OCI-LY7 (cell line): Measurements from ENCODE around the gene CPNE7. TPM values are rescaled to one million over a fixed set of nuclear protein-coding genes. Genes with fewer than 3 reads are reported as not detected.

Experiments
- BruUV-seq: library from RNA; stranded (reverse); fragments of 400-500 nt; replicated peaks from 2 replicates; lab custom pipeline; 2021; lab: Mats Ljungman, UMichigan
- CTCF ChIA-PET: fragments of 300-600 bp; sonication (Branson Sonifier 250); formaldehyde crosslinking; loops from one replicate; lab custom pipeline; 2022; ENCODE audit warnings: antibody characterized with exemption; ENCODE audit not compliant: unreplicated experiment; lab: Charles Lee
- POLR2A ChIA-PET: fragments of 300-600 bp; sonication (Branson Sonifier 250); formaldehyde crosslinking; loops from one replicate; lab custom pipeline; 2022; ENCODE audit warnings: antibody characterized with exemption; lab: Charles Lee
- DNase-seq: peaks from one replicate; pipeline ENCODE4 v3.0.0-alpha.2; 2015; ENCODE audit warnings: low spot score
- H2AFZ ChIP-seq: fragments of 200-600 bp; sonication (generic), shearing (Covaris generic); 2 replicates; pipeline ENCODE4 v1.6.1; 2014; ENCODE audit warnings: mild to moderate bottlenecking, antibody characterized with exemption, low read length, moderate library complexity
- H3K27ac ChIP-seq: fragments of 200-600 bp; sonication (generic); 2 replicates; pipeline ENCODE4 v1.5.1; 2014; ENCODE audit warnings: mixed run types, low read depth, mild to moderate bottlenecking, moderate library complexity, low read length, inconsistent platforms; ENCODE audit not compliant: poor library complexity, severe bottlenecking
- H3K36me3 ChIP-seq: fragments of 200-600 bp; sonication (generic); 2 replicates; pipeline ENCODE4 v1.6.1; 2014; ENCODE audit warnings: mild to moderate bottlenecking, antibody characterized with exemption, low read length, moderate library complexity, mixed read lengths; ENCODE audit not compliant: insufficient read depth
- H3K4me1 ChIP-seq: fragments of 200-600 bp; sonication (generic); 2 replicates; pipeline ENCODE4 v1.5.1; 2014; ENCODE audit warnings: mild to moderate bottlenecking, low read length; ENCODE audit not compliant: insufficient read depth, poor library complexity, severe bottlenecking
- H3K4me2 ChIP-seq: fragments of 200-600 bp; sonication (generic); 2 replicates; pipeline ENCODE4 v1.6.1; 2014; ENCODE audit warnings: mild to moderate bottlenecking, low read length
- H3K4me3 ChIP-seq: fragments of 200-600 bp; sonication (generic); 2 replicates; pipeline ENCODE4 v1.5.1; 2014; ENCODE audit warnings: mild to moderate bottlenecking, low read depth, low read length; ENCODE audit not compliant: poor library complexity, severe bottlenecking
- H3K79me2 ChIP-seq: fragments of 200-600 bp; sonication (generic); 2 replicates; pipeline ENCODE4 v1.6.1; 2016; ENCODE audit warnings: low read depth, mild to moderate bottlenecking, low read length, moderate library complexity, mixed read lengths; ENCODE audit not compliant: insufficient read depth
- H3K9me2 ChIP-seq: fragments of 200-600 bp; sonication (generic); 2 replicates; pipeline ENCODE4 v1.6.1; 2016; ENCODE audit warnings: mild to moderate bottlenecking, low read length, mixed read lengths; ENCODE audit not compliant: insufficient read depth
- H3K9me3 ChIP-seq: fragments of 200-600 bp; sonication (generic); 2 replicates; pipeline ENCODE4 v1.6.1; 2014; ENCODE audit warnings: mild to moderate bottlenecking, mixed run types, low read length, mixed read lengths
- H4K20me1 ChIP-seq: fragments of 200-600 bp; sonication (generic); 2 replicates; pipeline ENCODE4 v1.6.1; 2014; ENCODE audit warnings: mild to moderate bottlenecking, antibody characterized with exemption, low read length, moderate library complexity, mixed read lengths; ENCODE audit not compliant: insufficient read depth
- CTCF ChIP-seq: fragments of 200-600 bp; sonication (generic); conservative IDR thresholded peaks from 2 replicates; pipeline ENCODE4 v1.5.1; 2014; ENCODE audit warnings: mild to moderate bottlenecking, antibody characterized with exemption, low read length, moderate library complexity, mixed read lengths
- EZH2phosphoT487 ChIP-seq: fragments of 200-600 bp; sonication (generic); IDR thresholded peaks from 2 replicates; pipeline ENCODE4 v1.6.1; 2018; ENCODE audit warnings: low read depth, borderline replicate concordance, mild to moderate bottlenecking, mixed run types, antibody characterized with exemption, low read length, moderate library complexity, mixed read lengths
- intact Hi-C: fragments of 100-400 bp; cut with micrococcal nuclease; formaldehyde crosslinking; loops from one replicate; pipeline ENCODE4 v1.10.0; 2022; ENCODE audit not compliant: unreplicated experiment
- total RNA-seq, 2 experiments: library from RNA; depleted of rRNA in 1 of 2; stranded (reverse); fragments of >200 nt in 1 of 2; shearing (Covaris generic) in 1 of 2; gene quantifications; 2 replicates each; pipeline ENCODE4 v1.2.3, GENCODE V29; 2014 to 2022

Gene CPNE7
- total RNA-seq, 2 experiments from 2014 or later = not detected

DNA sequence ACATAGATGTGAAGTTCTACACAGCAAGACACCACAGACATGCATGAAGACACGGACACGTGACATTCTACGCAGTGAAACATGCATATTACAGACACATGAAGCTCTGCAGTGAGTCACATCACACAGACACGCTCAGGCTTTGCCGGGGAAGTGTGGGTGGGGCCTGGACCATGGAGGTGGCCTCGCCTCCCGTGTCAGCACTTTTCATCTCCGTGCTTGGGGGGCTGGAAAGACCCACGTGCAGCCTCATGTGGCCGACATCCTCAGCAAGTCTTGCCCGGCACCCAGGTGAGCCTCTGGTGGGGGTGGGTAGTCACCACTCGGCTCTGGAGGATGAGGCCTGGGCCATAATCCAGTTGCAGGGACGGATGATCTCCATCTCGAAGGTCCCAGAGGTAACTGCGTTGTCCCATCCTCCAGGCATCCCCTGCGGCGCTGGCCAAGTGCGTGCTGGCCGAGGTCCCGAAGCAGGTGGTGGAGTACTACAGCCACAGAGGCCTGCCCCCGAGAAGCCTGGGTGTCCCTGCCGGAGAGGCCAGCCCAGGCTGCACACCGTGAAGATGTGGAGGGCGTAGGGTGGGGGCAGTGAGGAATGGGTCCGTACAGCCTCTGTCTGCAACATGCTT is 20.6 kb downstream of the CPNE7 start:
- intact Hi-C loops = no loop called here
- no peaks in the 10 kb centered on the region for H3K9me3 ChIP-seq
- ChIA-PET CTCF (no interaction called here), POLR2A (no interaction called here)
- no peaks in the 10 kb centered on the region for H3K9me2 ChIP-seq
- H3K27ac ChIP-seq = no peak overlapping the region
- no peak overlapping the region for H3K4me3 ChIP-seq
- H3K4me1 ChIP-seq = no peaks in the 10 kb centered on the region
- H4K20me1 ChIP-seq = no peaks in the 10 kb centered on the region
- H3K79me2 ChIP-seq = no peaks in the 10 kb centered on the region
- no peak overlapping the region for H3K4me2 ChIP-seq
- no TSS peak for BruUV-seq
- TF ChIP-seq EZH2phosphoT487 = no peak
- TF ChIP-seq CTCF = no peak
- H3K36me3 ChIP-seq = no peaks in the 10 kb centered on the region
- H2AFZ ChIP-seq = no peak overlapping the region
- no peak for DNase-seq

DNA sequence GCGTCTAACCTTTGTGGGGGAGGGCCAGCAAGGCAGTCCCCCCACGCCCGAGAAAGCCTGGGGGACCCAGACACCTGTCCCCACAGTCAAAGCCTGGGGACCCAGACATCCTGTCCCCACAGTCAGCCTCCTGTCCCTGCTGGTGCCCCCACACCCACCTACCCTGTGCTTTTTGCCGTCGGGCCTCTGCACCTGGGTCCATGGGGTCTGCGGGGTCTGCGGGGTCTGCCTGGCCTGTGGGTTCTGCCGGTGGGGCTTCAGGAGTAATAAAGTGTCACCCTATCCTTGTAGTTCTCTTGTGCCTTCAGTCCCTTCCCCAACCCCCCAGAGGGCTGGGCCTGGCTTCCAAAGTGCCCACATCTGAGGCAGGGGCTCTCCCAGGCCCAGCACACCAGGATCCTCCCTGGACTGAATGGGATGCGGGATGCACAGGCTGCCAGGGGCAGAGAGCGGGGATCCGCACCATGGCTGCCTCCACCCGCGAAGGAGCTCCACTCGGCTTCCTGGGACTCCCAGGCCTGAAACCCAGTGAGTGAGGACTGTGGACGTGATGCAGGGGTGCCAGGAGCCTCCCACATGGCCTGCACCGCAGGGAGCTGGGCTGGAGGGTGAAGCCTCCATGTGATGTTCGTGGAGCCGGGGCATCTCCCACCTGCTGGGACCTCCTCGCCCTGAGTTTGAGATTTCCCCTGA is 21.5 kb downstream of the CPNE7 start:
- CTCF ChIA-PET = no interaction called here
- no peak for DNase-seq
- Histone ChIP-seq H3K4me2 (no peak overlapping the region), H4K20me1 (no peaks in the 10 kb centered on the region), H2AFZ (no peak overlapping the region), H3K27ac (no peak overlapping the region), H3K9me2 (no peaks in the 10 kb centered on the region), H3K36me3 (no peaks in the 10 kb centered on the region), H3K9me3 (no peaks in the 10 kb centered on the region), H3K79me2 (no peaks in the 10 kb centered on the region), H3K4me3 (no peak overlapping the region), H3K4me1 (no peaks in the 10 kb centered on the region)
- no TSS peak for BruUV-seq
- no peak for TF ChIP-seq CTCF
- TF ChIP-seq EZH2phosphoT487 = no peak
- intact Hi-C loops = no loop called here
- POLR2A ChIA-PET = no interaction called here

DNA sequence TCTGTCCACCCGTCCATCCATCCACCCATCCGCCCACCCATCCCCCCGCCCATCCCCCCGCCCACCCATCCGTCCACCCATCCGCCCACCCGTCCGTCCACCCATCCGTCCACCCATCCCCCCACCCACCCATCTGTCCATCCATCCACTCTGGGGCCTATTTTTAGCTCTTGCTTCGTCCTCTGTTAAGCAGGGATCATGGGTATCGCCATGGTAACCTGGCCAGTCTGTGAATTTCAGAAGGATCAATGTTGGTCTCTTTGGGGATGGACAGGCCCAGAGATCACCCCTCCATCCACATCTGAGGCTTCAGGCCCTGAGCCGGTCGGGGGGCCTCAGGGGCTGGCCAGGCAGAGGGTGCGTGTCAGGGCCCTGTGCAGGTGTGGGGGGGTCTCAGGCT is 22.6 kb downstream of the CPNE7 start:
- BruUV-seq = no TSS peak
- CTCF ChIA-PET = no interaction called here

More for the DNA sequence above, 22.6 kb downstream of the CPNE7 start:
- H3K79me2 ChIP-seq = no peaks in the 10 kb centered on the region
- no peak overlapping the region for H3K4me3 ChIP-seq
- H3K9me2 ChIP-seq = no peaks in the 10 kb centered on the region
- H3K9me3 ChIP-seq = no peaks in the 10 kb centered on the region
- intact Hi-C loops = loop anchor here (2.0 kb wide), 1 partner anchor 43 kb away; no protein-coding TSS in a partner anchor
- no peak overlapping the region for H3K4me2 ChIP-seq
- no peak overlapping the region for H3K27ac ChIP-seq
- TF ChIP-seq EZH2phosphoT487 = no peak
- TF ChIP-seq CTCF = no peak
- DNase-seq = no peak
- H4K20me1 ChIP-seq = no peaks in the 10 kb centered on the region
- POLR2A ChIA-PET = no interaction called here
- H3K4me1 ChIP-seq = no peaks in the 10 kb centered on the region
- no peaks in the 10 kb centered on the region for H3K36me3 ChIP-seq
- no peak overlapping the region for H2AFZ ChIP-seq
